DOHH2 (cell line): Measurements from ENCODE around the gene PTPN4.

Experiments
- CTCF ChIP-seq: fragments of 200-600 bp; sonication (generic); IDR thresholded peaks from one replicate; pipeline ENCODE4 v1.5.1; 2014; ENCODE audit warnings: antibody characterized with exemption, mild to moderate bottlenecking, low read depth, low read length; ENCODE audit not compliant: poor library complexity, severe bottlenecking
- EZH2phosphoT487 ChIP-seq: fragments of 200-600 bp; sonication (generic); IDR thresholded peaks from 2 replicates; pipeline ENCODE4 v1.6.1; 2017; ENCODE audit warnings: borderline replicate concordance, mild to moderate bottlenecking, antibody characterized with exemption, low read length, moderate library complexity, mixed read lengths

GRCh38 chr2:120026890-120027289 lies 267.2 kb downstream of the PTPN4 start:
- TF ChIP-seq CTCF (no peak), EZH2phosphoT487 (no peak)
